SK-N-SH (cell line): ENCODE data around the gene IQSEC1. TPM values are rescaled to one million over a fixed set of nuclear protein-coding genes. Genes with fewer than 3 reads are reported as not detected.
A peak's percentile ranks its signal among the peaks of the same experiment; 100 is the strongest.

Source experiments
- CTCF ChIA-PET: fragments of 300-600, 350-600 bp; formaldehyde crosslinking; extraction: SDS; loops from one replicate; lab custom pipeline; 2021; lab: Yijun Ruan, JAX
- POLR2A ChIA-PET: fragments of 350-600 bp; sonication (Branson Sonifier 250); formaldehyde crosslinking; extraction: SDS; loops from one replicate; lab custom pipeline; 2020; ENCODE audit warnings: antibody characterized with exemption, inconsistent platforms; lab: Yijun Ruan, JAX
- DNase-seq: peaks from one replicate; pipeline ENCODE4 v3.0.0; 2012
- H2AFZ ChIP-seq: fragments of 200-600 bp; sonication (generic); 2 replicates; pipeline ENCODE4 v1.8.1; 2016; ENCODE audit warnings: antibody characterized with exemption, mild to moderate bottlenecking, low read depth
- H3F3A ChIP-seq: fragments of 200-600 bp; sonication (generic); replicated peaks from 2 replicates; pipeline ENCODE3; 2016; ENCODE audit warnings: antibody characterized with exemption, mild to moderate bottlenecking; ENCODE audit not compliant: insufficient read depth
- H3K27ac ChIP-seq, 2 experiments: fragments of 200-500 bp in 1 of 2; fragments of 200-600 bp in 1 of 2; sonication (Bioruptor generic) in 1 of 2; sonication (generic), shearing (Covaris generic) in 1 of 2; 2 replicates each; pipeline versions ENCODE4 v1.5.1 to v1.6.1; 2014 to 2016; ENCODE audit warnings: low read depth in 2 of 2, inconsistent platforms in 1 of 2, low read length in 1 of 2, mild to moderate bottlenecking in 1 of 2, mixed read lengths in 1 of 2
- H3K27me3 ChIP-seq: fragments of 200-600 bp; sonication (generic), shearing (Covaris generic); 2 replicates; pipeline ENCODE4 v1.6.1; 2016; ENCODE audit warnings: mixed run types; ENCODE audit not compliant: insufficient read depth
- H3K36me3 ChIP-seq, 2 experiments: fragments of 200-500 bp in 1 of 2; fragments of 200-600 bp in 1 of 2; sonication (Bioruptor generic) in 1 of 2; sonication (generic) in 1 of 2; replicated peaks in 1 of 2; 2 replicates each; pipeline versions ENCODE3 to v1.5.1; 2014 to 2016; ENCODE audit warnings: low read length in 1 of 2, mild to moderate bottlenecking in 1 of 2; ENCODE audit not compliant: insufficient read depth in 2 of 2, control insufficient read depth in 1 of 2
- H3K4me1 ChIP-seq, 2 experiments: fragments of 200-500 bp in 1 of 2; fragments of 200-600 bp in 1 of 2; sonication (Bioruptor generic) in 1 of 2; sonication (generic), shearing (Covaris generic) in 1 of 2; 2 replicates each; pipeline versions ENCODE4 v1.5.1 to v1.6.1; 2014 to 2016; ENCODE audit warnings: low read depth in 1 of 2, low read length in 1 of 2, mixed run types in 1 of 2; ENCODE audit not compliant: insufficient read depth in 2 of 2, control insufficient read depth in 1 of 2
- H3K4me2 ChIP-seq: fragments of 200-600 bp; sonication (generic), shearing (Covaris generic); 2 replicates; pipeline ENCODE4 v1.6.1; 2017; ENCODE audit warnings: mixed run types
- H3K4me3 ChIP-seq, 2 experiments: fragments of 200-500 bp in 1 of 2; fragments of 200-600 bp in 1 of 2; sonication (Bioruptor generic) in 1 of 2; sonication (generic), shearing (Covaris generic) in 1 of 2; 2 replicates each; pipeline versions ENCODE4 v1.5.1 to v1.8.1; 2014 to 2016; ENCODE audit warnings: low read depth in 2 of 2, inconsistent platforms in 1 of 2, low read length in 1 of 2, mild to moderate bottlenecking in 1 of 2, mixed read lengths in 1 of 2, moderate library complexity in 1 of 2
- H3K79me2 ChIP-seq: fragments of 200-600 bp; sonication (generic); 2 replicates; pipeline ENCODE4 v1.8.1; 2017; ENCODE audit warnings: mild to moderate bottlenecking; ENCODE audit not compliant: insufficient read depth
- H3K9ac ChIP-seq: fragments of 200-600 bp; sonication (generic); 2 replicates; pipeline ENCODE4 v1.6.1; 2017; ENCODE audit warnings: mixed run types
- H3K9me2 ChIP-seq: fragments of 200-600 bp; sonication (generic); 2 replicates; pipeline ENCODE4 v1.6.1; 2017; ENCODE audit warnings: mixed run types
- H3K9me3 ChIP-seq: fragments of 200-600 bp; sonication (generic); 2 replicates; pipeline ENCODE4 v1.6.1; 2017; ENCODE audit warnings: mixed run types, mild to moderate bottlenecking, moderate library complexity
- H4K20me1 ChIP-seq: fragments of 200-600 bp; sonication (generic); 2 replicates; pipeline ENCODE4 v1.6.1; 2017; ENCODE audit warnings: mild to moderate bottlenecking, mixed run types; ENCODE audit not compliant: insufficient read depth
- CHD2 ChIP-seq: fragments of 150-350 bp; IDR thresholded peaks from 2 replicates; pipeline ENCODE4 v1.6.1; 2018; ENCODE audit warnings: low read length; ENCODE audit not compliant: partially characterized antibody
- ELF1 ChIP-seq: IDR thresholded peaks from 2 replicates; pipeline ENCODE4 v1.4.0; 2012
- FOXJ3 ChIP-seq: sonication (generic); formaldehyde crosslinking; IDR thresholded peaks from 2 replicates; pipeline ENCODE4 v1.5.1; 2020; ENCODE audit warnings: mild to moderate bottlenecking, missing genetic modification reagents
- GATA2 ChIP-seq: sonication (generic); formaldehyde crosslinking; IDR thresholded peaks from 2 replicates; pipeline ENCODE4 v1.5.0; 2020; ENCODE audit warnings: mild to moderate bottlenecking, missing genetic modification reagents
- MAX ChIP-seq: IDR thresholded peaks from 2 replicates; pipeline ENCODE4 v1.4.0; 2012; ENCODE audit warnings: low read depth
- MEF2A ChIP-seq: IDR thresholded peaks from 2 replicates; pipeline ENCODE4 v1.4.0; 2012; ENCODE audit warnings: low read depth, borderline replicate concordance
- MXI1 ChIP-seq: IDR thresholded peaks from 2 replicates; pipeline ENCODE4 v1.6.1; 2012; ENCODE audit warnings: mild to moderate bottlenecking, low read depth, low read length, improper control_type of control experiment
- NFIC ChIP-seq: IDR thresholded peaks from 2 replicates; pipeline ENCODE4 v1.4.0; 2012; ENCODE audit warnings: borderline replicate concordance
- NRF1 ChIP-seq: IDR thresholded peaks from 2 replicates; pipeline ENCODE4 v1.6.1; 2012; ENCODE audit warnings: low read depth, mild to moderate bottlenecking, low read length
- PBX3 ChIP-seq: IDR thresholded peaks from 2 replicates; pipeline ENCODE4; 2012
- POLR2AphosphoS5 ChIP-seq: IDR thresholded peaks from 2 replicates; pipeline ENCODE4 v1.6.1; 2012; ENCODE audit warnings: low read depth, low read length
- RAD21 ChIP-seq: IDR thresholded peaks from 2 replicates; pipeline ENCODE4 v1.6.1; 2012; ENCODE audit warnings: mild to moderate bottlenecking, low read length
- RCOR1 ChIP-seq: fragments of 150-350 bp; IDR thresholded peaks from 2 replicates; pipeline ENCODE4 v1.6.1; 2017; ENCODE audit warnings: antibody characterized with exemption, low read length
- REST ChIP-seq: IDR thresholded peaks from 2 replicates; pipeline ENCODE4 v1.6.1; 2012; ENCODE audit warnings: mild to moderate bottlenecking, low read depth, low read length, moderate library complexity
- RFX5 ChIP-seq: IDR thresholded peaks from 2 replicates; pipeline ENCODE4 v1.6.1; 2012; ENCODE audit warnings: mild to moderate bottlenecking, improper control_type of control experiment, low read length
- SIN3A ChIP-seq: IDR thresholded peaks from 2 replicates; pipeline ENCODE4 v1.6.1; 2012; ENCODE audit warnings: low read depth, mild to moderate bottlenecking, low read length, moderate library complexity, borderline replicate concordance
- TCF12 ChIP-seq: IDR thresholded peaks from 2 replicates; pipeline ENCODE4 v1.4.0; 2012
- USF1 ChIP-seq: IDR thresholded peaks from 2 replicates; pipeline ENCODE4 v1.4.0; 2012; ENCODE audit warnings: low read depth, borderline replicate concordance
- USF2 ChIP-seq: fragments of 150-350 bp; IDR thresholded peaks from 2 replicates; pipeline ENCODE4 v1.6.1; 2017; ENCODE audit warnings: antibody characterized with exemption, low read length, low read depth, borderline replicate concordance
- WGBS: methylation state at CpG from one replicate; pipeline ENCODE4 v1.1.6; 2017; ENCODE audit warnings: low lambda C conversion rate; 5-methylcytosine and 5-hydroxymethylcytosine counted together
- polyA plus RNA-seq, 3 experiments: library from polyadenylated mRNA; depleted of rRNA; stranded (reverse); fragments of >200 nt; gene quantifications; 2 replicates each; pipeline ENCODE4 v1.2.3, GENCODE V29; 2012
- TF ChIP-seq, protein P1 (sequence below): IDR thresholded peaks from 2 replicates; pipeline ENCODE4 v1.4.0; 2012; ENCODE audit warnings: low read depth, borderline replicate concordance

Gene IQSEC1
- polyA plus RNA-seq, 1 of the 3 experiments (the other 2 are of a cell fraction), result 6.2 TPM

GRCh38 chr3:13045241-13045903, 27.9 kb downstream of the IQSEC1 start:
- Histone ChIP-seq H3K9ac (no peak overlapping the region), H3K4me1 (peaks cover 0 to 72% of the 10 kb centered on the region in 2 experiments; a peak in 2 of 4 replicates), H3F3A (no peaks in the 10 kb centered on the region), H3K79me2 (no peaks in the 10 kb centered on the region), H4K20me1 (no peaks in the 10 kb centered on the region), H2AFZ (no peak overlapping the region), H3K27me3 (no peaks in the 10 kb centered on the region), H3K9me3 (no peaks in the 10 kb centered on the region), H3K4me2 (no peak overlapping the region), H3K36me3 (no peaks in the 10 kb centered on the region), H3K27ac (peak overlapping the region in 1 of 2 experiments; percentile 99; a peak in 1 of 4 replicates), H3K4me3 (no peak overlapping the region), H3K9me2 (no peaks in the 10 kb centered on the region)
- TF ChIP-seq POLR2AphosphoS5, result no peak
- TF ChIP-seq RCOR1, result no peak
- TF ChIP-seq NRF1, result no peak
- TF ChIP-seq, protein P1, sequence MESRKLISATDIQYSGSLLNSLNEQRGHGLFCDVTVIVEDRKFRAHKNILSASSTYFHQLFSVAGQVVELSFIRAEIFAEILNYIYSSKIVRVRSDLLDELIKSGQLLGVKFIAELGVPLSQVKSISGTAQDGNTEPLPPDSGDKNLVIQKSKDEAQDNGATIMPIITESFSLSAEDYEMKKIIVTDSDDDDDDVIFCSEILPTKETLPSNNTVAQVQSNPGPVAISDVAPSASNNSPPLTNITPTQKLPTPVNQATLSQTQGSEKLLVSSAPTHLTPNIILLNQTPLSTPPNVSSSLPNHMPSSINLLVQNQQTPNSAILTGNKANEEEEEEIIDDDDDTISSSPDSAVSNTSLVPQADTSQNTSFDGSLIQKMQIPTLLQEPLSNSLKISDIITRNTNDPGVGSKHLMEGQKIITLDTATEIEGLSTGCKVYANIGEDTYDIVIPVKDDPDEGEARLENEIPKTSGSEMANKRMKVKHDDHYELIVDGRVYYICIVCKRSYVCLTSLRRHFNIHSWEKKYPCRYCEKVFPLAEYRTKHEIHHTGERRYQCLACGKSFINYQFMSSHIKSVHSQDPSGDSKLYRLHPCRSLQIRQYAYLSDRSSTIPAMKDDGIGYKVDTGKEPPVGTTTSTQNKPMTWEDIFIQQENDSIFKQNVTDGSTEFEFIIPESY, result no peak
- no peak for TF ChIP-seq GATA2
- TF ChIP-seq TCF12, result no peak
- TF ChIP-seq USF1, result no peak
- no peak for TF ChIP-seq RFX5
- no peak for TF ChIP-seq FOXJ3 (CRISPR knock-in tag)
- no peak for TF ChIP-seq SIN3A
- TF ChIP-seq USF2, result no peak
- no peak for TF ChIP-seq MAX
- no peak for TF ChIP-seq NFIC
- TF ChIP-seq ELF1, result no peak
- TF ChIP-seq REST, result no peak
- TF ChIP-seq MEF2A, result no peak
- no peak for TF ChIP-seq RAD21
- no peak for TF ChIP-seq PBX3
- TF ChIP-seq CHD2, result no peak
- no peak for TF ChIP-seq MXI1
- CTCF ChIA-PET, result interaction anchor here (0.8 to 1.8 kb wide), 2 partner anchors 13 to 50 kb away, joined by 3 to 8 read pairs; no protein-coding TSS in a partner anchor
- 82% methylated on average over 14 of the region's 16 CpGs for WGBS
- POLR2A ChIA-PET, result no interaction called here
- DNase-seq, result no peak
